ENCODE measurements around the gene TBC1D20.

GRCh38 chr20:420166-420620 is 42.1 kb downstream of the TBC1D20 start:
- TF ChIP-seq POLR2A (IDR thresholded peaks at IDR 0.05) = no peak
- TF ChIP-seq, protein P1, sequence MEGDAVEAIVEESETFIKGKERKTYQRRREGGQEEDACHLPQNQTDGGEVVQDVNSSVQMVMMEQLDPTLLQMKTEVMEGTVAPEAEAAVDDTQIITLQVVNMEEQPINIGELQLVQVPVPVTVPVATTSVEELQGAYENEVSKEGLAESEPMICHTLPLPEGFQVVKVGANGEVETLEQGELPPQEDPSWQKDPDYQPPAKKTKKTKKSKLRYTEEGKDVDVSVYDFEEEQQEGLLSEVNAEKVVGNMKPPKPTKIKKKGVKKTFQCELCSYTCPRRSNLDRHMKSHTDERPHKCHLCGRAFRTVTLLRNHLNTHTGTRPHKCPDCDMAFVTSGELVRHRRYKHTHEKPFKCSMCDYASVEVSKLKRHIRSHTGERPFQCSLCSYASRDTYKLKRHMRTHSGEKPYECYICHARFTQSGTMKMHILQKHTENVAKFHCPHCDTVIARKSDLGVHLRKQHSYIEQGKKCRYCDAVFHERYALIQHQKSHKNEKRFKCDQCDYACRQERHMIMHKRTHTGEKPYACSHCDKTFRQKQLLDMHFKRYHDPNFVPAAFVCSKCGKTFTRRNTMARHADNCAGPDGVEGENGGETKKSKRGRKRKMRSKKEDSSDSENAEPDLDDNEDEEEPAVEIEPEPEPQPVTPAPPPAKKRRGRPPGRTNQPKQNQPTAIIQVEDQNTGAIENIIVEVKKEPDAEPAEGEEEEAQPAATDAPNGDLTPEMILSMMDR (IDR thresholded peaks at IDR 0.05) = no peak
- TF ChIP-seq POLR2AphosphoS5 (IDR thresholded peaks at IDR 0.05) = no peak
